GM03348 (cell line): ENCODE data around the gene CRISP3.
"Not testable (repeated sequence)": the region's sequence is repeated elsewhere in the genome, so short reads cannot be mapped to it uniquely, and the experiment has no call there.

ENCODE experiments used
- DNase-seq: peaks from one replicate; pipeline ENCODE4 v3.0.0; 2012; ENCODE audit warnings: low spot score

CRISP3 gene, protein sequence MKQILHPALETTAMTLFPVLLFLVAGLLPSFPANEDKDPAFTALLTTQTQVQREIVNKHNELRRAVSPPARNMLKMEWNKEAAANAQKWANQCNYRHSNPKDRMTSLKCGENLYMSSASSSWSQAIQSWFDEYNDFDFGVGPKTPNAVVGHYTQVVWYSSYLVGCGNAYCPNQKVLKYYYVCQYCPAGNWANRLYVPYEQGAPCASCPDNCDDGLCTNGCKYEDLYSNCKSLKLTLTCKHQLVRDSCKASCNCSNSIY

DNA sequence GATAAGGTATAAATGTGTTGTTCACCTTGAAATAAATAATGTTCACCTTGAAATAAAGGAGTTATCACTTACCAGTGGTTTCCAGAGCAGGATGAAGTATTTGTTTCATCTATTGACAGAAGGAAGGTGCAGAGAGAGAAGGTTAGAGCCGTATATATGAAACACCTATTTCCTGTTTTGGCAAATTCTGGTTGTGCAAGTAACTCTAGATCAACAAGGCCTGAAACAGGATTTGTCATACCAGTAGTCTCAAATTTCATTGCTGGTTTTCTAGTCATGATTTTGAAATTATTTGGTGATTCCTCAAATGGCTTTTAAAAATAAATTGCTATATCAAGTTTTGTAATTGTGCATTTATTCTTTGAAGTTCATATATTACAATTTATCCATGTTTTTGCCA, at the start of gene CRISP3:
CRISP3 (minus strand) TSS at position 130 of the 400 bp plus-strand sequence; CDS start at position 109, 21 bp downstream.
- DNase-seq, result no peak

- DNase-seq, result no peak
Observed at GRCh38 chr6:49790341-49790740, 46.2 kb upstream of the CRISP3 start.

DNA sequence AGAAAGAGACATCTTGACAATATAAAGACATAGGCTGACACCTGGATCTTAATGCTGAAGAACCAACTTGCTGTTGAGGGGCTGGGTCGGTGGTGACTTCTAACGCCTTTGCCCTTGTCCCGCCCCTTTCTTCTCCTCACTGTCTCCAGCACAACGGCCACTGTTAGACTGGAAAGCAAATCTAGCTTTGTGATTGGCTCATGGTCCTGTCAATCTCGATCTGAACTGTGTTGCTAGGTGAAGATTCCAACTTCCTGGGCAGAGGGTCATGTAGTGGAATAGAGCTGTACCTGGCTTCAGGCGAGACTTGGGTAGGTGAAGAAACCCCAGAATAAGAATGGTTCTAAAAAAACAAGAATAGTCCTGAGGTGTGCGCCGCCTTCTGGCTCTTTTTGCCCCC, 43.0 kb upstream of the CRISP3 start, which contains the start of gene PGK2:
PGK2 (minus strand) TSS at position 110 of the 400 bp plus-strand sequence; CDS start at position 12, 98 bp downstream.
- no peak for DNase-seq

DNA sequence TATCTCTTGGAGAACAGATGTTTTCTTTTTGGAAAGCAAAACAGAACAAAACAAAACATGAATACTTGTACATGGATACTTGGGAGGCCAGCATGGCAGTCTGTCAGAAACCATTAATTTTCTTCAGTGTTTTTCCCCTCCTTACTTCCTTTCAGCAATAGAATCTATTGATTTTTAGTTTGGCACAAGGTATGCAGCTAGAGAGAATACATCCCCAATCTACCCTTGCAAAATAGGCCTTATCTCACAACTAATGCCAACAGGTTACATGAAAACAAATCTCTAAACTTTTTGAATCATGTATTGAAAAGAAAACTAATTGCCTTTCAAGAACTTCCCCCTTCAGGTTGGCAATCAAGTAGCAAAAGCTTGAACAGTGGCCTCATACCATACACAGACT, 40.1 kb upstream of the CRISP3 start:
- no peak for DNase-seq

- no peak for DNase-seq
Observed at GRCh38 chr6:49782725-49783124, 38.5 kb upstream of the CRISP3 start.

- no peak for DNase-seq
Observed at GRCh38 chr6:49782293-49782692, 38.1 kb upstream of the CRISP3 start.

DNA sequence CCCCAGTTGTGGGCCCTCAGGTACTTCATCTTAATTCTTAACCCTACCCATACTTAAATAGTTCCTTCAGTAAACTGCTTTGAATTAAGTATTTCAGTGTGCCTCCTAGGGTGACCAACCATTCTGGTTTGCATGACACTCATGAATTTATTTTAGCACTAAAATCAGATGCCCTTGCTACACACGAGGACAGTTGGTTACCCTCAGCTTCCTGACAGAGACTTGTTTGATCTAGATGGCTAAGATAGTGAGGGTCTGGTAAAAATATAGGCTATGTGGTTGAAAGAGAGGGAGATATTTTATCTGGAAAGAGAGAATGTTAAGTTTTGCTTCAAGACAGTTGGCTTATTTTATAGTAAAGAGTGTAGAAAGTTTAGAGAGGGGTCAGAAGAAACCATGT, 32.3 kb upstream of the CRISP3 start:
- no peak for DNase-seq

GRCh38 chr6:49775043-49775442, 30.9 kb upstream of the CRISP3 start:
- no peak for DNase-seq

DNA sequence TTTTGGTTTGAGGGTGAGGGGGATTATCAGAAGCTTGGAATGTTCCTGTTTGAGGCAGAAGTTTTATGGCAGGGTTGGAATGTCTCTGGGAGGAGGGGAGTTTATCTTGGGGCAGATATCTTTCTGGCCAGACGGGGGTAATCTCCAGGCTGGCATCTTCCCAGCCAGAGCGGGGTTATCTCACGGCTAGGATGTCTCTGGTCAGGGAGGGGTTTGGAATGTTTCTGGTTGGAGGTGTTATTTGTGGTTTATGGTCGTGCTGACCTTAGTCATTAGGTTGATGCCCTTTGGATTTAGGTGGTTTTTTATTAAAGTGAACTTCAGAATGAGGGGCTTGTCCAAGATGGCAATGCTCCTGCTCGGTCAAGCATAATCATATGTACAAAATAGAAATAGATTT, 28.1 kb upstream of the CRISP3 start:
- DNase-seq, result no peak

GRCh38 chr6:49766762-49767161, 22.6 kb upstream of the CRISP3 start:
- no peak for DNase-seq

GRCh38 chr6:49764571-49765236, 20.5 kb upstream of the CRISP3 start:
- DNase-seq, result no peak

DNA sequence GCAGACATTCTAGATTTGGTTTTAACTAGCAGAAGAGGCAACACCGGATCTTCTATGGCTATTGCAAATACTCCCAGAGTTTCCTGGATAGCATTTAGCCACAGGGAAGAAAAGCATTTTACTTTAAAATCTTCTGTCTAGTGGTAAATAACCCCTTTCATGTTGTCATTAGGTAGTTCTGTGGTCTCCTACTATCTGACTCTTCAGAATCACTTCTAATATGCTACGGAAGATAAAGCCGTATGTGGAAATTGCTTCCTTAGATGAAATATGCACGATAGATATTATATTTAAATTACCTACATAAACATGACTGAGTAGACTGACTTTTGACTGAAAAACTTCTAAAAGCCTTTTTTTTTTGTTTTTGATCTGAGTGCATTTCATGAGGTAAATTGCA, 759 bp downstream of the CRISP3 start:
- DNase-seq, result no peak

DNA sequence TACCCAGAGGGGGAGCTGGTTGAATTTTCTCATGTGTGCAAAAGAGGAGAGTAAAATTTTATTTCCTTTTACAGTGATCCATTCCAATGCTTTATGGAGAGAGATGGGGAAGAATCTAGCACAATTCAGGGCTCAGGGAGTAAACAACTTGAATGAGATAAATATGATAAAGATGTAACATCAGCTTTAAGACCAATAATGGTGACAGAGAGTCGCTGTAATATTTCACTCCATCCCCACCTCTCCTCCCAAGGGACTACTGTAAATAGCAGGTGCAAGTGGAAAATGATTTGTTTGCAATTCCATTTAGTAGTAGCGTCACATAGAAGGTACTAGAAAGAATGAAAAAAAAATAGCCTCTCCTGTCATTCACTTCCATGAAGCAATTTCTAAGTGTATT, 4.8 kb downstream of the CRISP3 start:
- no peak for DNase-seq

DNA sequence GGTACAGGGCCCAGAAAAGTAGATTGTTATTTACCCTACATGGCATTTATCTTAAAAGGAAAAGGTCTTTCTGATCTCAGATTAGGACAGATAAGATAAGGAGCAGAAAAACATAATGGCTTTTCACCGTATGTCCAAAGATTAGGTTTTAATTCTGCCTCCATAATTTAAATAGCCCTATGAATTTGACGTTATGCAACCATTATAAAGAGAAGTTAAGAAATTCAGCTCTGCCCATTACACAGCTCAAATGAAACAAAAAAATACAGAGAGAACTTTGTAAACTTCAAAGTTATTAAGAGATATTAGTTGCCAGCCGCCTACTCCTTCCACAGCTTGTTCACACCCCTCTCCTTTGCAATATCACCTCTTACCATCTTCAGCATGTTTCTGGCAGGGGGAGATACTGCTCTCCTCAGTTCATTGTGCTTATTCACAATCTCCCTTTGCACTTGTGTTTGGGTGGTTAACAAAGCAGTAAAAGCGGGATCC, 8.1 kb downstream of the CRISP3 start:
- DNase-seq, result no peak

DNA sequence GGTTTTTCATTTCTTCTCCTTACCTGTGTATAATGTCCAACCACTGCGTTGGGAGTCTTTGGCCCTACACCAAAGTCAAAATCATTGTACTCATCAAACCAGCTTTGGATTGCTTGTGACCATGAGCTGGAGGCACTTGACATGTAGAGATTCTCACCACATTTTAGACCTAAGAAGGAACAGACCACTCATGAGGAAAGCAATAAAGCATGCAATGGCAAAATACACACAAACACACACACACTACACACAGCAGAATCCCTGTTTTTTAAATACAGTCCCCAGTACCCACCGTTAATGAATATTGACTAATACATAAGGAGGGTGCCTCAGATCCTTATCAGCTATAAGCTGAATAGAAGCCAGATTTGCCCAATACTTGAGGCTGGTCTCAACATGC, 10.5 kb downstream of the CRISP3 start:
- DNase-seq, result no peak

DNA sequence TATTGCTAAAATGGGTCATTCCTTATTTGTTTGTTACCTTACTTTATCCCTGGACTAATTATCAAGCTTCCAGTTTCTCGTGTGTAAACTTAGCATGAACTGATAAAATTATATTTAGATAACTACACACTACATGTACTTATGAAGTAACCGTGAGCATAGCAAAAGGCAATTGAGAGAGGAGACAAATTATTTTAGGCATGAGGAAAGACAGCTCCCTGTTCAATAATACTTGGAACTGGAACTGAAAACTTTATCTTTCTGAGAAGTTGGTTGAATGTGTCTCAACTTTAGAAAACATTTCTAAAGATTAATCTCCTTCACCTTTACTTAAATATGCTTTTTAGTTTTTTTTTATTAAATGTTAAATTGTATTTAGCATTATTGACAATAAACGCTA, 11.4 kb downstream of the CRISP3 start:
- DNase-seq, result no peak

GRCh38 chr6:49730251-49730650, 13.9 kb downstream of the CRISP3 start:
- DNase-seq, result no peak

DNA sequence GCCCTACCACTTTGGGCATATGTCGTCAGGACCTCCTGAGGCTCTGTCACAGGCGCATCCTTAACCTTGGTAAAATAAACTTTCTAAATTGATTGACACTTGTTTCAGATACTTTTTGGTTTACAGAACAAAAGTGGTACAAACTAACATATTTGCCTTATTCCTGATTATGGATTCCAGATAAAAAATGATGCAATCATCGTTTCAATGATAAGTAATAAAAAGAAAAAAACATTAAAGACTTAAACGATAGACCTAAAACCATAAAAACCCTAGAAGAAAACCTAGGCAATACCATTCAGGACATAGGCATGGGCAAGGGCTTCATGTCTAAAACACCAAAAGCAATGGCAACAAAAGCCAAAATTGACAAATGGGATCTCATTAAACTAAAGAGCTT, 20.3 kb downstream of the CRISP3 start:
- not testable (repeated sequence) for DNase-seq

DNA sequence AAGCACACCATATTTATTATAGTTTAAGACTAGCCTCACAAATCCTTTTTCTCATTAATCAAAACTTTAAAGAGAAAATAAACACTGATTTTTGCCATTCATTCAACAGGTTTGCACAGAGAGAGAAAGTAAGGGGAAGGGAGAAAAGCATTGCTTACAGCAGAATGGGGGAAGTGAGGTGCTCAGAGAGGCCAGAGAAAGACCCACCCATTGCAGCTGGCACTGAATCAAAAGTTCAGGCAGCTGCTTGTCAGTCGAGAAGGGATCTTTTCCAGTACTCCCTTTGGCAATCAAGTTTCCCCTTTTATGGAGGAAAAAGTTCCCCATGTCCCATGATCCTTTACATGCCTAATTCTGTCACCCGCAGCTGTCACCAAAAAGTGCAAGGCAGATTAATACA, 22.9 kb downstream of the CRISP3 start:
- DNase-seq, result no peak

DNA sequence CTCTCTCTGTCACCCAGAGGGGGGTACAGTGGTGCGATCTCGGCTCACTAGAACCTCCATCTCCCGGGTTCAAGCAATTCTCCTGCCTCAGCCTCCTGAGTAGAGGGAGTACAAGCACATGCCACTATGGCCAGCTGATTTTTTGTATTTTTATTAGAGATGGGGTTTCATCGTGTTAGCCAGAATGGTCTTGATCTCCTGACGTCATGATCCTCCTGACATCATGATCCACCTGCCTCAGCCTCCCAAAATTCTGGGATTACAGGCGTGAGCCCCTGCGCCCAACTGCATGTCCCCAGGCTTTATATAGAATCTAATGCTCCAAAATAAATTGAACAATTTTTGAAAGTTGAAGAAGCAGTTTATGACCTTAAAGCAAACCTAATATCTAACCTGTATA, 23.8 kb downstream of the CRISP3 start:
- no peak for DNase-seq

- DNase-seq, result no peak
Observed at GRCh38 chr6:49713346-49713745, 30.8 kb downstream of the CRISP3 start, which contains the start of gene CRISP2. CRISP2 (minus strand) TSS chr6:49713543; CDS start chr6:49709196, 4,347 bp downstream.

DNA sequence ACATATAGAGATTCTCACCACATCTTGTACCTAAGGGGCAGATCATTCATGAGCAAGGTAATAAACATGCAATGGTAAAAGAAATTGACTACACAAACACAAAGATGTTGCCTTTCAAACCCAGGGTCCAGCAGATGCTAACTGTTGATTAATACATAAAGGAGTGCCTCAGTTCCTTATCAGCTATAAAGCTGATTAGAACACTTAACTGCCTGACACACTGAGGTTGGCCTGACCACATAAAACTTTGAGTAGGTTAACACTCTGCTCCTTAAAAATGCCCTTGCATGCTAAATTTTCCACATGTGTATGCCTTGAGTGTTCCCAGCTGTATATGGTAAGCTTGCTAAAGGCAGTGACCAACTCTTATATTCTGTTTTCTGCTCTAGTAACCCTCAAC, 45.7 kb downstream of the CRISP3 start:
- no peak for DNase-seq

- no peak for DNase-seq
Observed at GRCh38 chr6:49693512-49693911, 50.7 kb downstream of the CRISP3 start.

GRCh38 chr6:49692534-49692933, 51.7 kb downstream of the CRISP3 start:
- no peak for DNase-seq
